HG03432 (cell line): ENCODE data around the gene OR2T2.
A peak's percentile ranks its signal among the peaks of the same experiment; 100 is the strongest.
"Not testable (repeated sequence)": the region's sequence is repeated elsewhere in the genome, so short reads cannot be mapped to it uniquely, and the experiment has no call there.

ENCODE experiments used
- ATAC-seq: cut with Tn5 transposase; IDR thresholded peaks from one replicate; pipeline ENCODE4 v1.9.1; 2021; ENCODE audit warnings: mild to moderate bottlenecking, moderate library complexity; ENCODE audit not compliant: unreplicated experiment

The OR2T2 gene

GRCh38 chr1:248449821-248450465 lies 4.5 kb downstream of the OR2T2 start:
- ATAC-seq = not testable (repeated sequence)

GRCh38 chr1:248450466-248451145 lies 5.2 kb downstream of the OR2T2 start:
- ATAC-seq = peak; percentile 69

- ATAC-seq = not testable (repeated sequence)
These were observed 8.2 kb downstream of the OR2T2 start for GRCh38 chr1:248453619-248454018.

- ATAC-seq = not testable (repeated sequence)
These were observed 9.6 kb downstream of the OR2T2 start for GRCh38 chr1:248455045-248455444.

- not testable (repeated sequence) for ATAC-seq
These were observed 11.2 kb downstream of the OR2T2 start for GRCh38 chr1:248456635-248457034.

GRCh38 chr1:248459117-248459516 lies 13.7 kb downstream of the OR2T2 start:
- ATAC-seq = not testable (repeated sequence)

- no peak for ATAC-seq
These were observed 25.7 kb downstream of the OR2T2 start for GRCh38 chr1:248471154-248471553.

- not testable (repeated sequence) for ATAC-seq
These were observed 26.7 kb downstream of the OR2T2 start for GRCh38 chr1:248472111-248472510.

- not testable (repeated sequence) for ATAC-seq
These were observed 27.6 kb downstream of the OR2T2 start, which contains the start of gene OR2T3 for GRCh38 chr1:248473051-248473450. OR2T3 (plus strand) TSS chr1:248473351; CDS start chr1:248473351, 0 bp downstream.

GRCh38 chr1:248475660-248476059 lies 30.2 kb downstream of the OR2T2 start:
- peak; percentile 94 for ATAC-seq

- ATAC-seq = peak; percentile 77
These were observed 36.5 kb downstream of the OR2T2 start for GRCh38 chr1:248481686-248482579.

- ATAC-seq = not testable (repeated sequence)
These were observed 42.9 kb downstream of the OR2T2 start, which contains the start of gene OR2T5 for GRCh38 chr1:248488289-248488688. OR2T5 (plus strand) TSS chr1:248488589; CDS start chr1:248488589, 0 bp downstream.

- not testable (repeated sequence) for ATAC-seq
These were observed 51.2 kb downstream of the OR2T2 start for GRCh38 chr1:248496661-248497060.

GRCh38 chr1:248500305-248501035 lies 55.0 kb downstream of the OR2T2 start:
- not testable (repeated sequence) for ATAC-seq
